ENCODE results near the gene PTPRN2. TPM values are rescaled to one million over a fixed set of nuclear protein-coding genes. Genes with fewer than 3 reads are reported as not detected.
"Not testable (repeated sequence)": the region's sequence is repeated elsewhere in the genome, so short reads cannot be mapped to it uniquely, and the experiment has no call there.

Gene PTPRN2
- total RNA-seq, 1 donor from 2014 or later = 0.72 TPM

DNA sequence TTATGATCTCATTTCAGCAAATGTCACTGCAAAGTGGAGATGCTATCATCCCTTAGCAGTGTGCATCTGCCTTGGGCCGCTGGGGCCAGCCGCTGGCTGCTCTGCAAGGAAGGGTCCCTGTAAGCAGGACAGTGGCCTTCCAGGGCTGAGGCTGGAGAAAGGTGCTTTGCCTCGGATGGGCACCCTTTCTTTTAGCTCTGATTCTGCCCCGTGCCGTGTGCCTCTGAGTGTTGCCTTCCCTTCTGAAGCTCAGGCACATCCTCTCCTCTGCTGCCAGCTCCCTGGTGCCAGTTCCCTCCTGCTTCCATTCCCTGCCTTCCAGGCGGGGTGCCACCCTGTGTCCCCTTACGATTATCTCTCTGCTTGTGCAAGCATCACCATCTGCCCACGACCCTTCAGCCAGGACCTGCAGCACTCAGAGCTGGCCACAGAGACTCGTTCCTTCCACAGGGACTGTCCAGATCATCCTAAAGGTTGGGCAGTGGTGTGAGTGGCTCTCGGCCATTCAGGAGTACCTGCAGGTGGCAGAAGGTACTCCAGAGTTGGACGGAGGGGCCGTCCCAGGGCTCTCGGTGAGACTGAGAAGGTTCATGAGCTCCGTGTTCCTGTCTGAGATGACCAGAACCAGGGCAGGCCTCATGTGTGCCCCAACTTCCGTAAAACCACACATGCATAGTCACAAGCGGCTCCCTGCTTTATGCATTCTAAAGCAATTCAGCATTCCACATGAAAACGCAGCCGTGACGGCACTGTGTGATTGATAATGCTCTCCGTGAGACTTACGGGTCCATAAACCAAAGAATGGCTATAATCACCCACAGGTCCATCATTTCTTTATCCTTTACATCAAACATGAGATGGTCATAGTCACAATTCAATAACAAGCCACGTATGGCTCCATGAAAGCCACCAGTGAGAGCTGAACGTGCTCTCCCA lies 879.4 kb downstream of the PTPRN2 start:
- DNase-seq (ENCODE audit: low spot score) = no peak

GRCh38 chr7:157704365-157704764 lies 883.3 kb downstream of the PTPRN2 start:
- DNase-seq (ENCODE audit: low spot score) = no peak

GRCh38 chr7:157703534-157704195 lies 884.0 kb downstream of the PTPRN2 start:
- no peak for DNase-seq (ENCODE audit: low spot score)

GRCh38 chr7:157703131-157703530 lies 884.5 kb downstream of the PTPRN2 start:
- no peak for DNase-seq (ENCODE audit: low spot score)

GRCh38 chr7:157702311-157703023 lies 885.2 kb downstream of the PTPRN2 start:
- no peak for DNase-seq (ENCODE audit: low spot score)

- DNase-seq (ENCODE audit: low spot score) = not testable (repeated sequence)
Measured at GRCh38 chr7:157701395-157702180, 886.0 kb downstream of the PTPRN2 start.

DNA sequence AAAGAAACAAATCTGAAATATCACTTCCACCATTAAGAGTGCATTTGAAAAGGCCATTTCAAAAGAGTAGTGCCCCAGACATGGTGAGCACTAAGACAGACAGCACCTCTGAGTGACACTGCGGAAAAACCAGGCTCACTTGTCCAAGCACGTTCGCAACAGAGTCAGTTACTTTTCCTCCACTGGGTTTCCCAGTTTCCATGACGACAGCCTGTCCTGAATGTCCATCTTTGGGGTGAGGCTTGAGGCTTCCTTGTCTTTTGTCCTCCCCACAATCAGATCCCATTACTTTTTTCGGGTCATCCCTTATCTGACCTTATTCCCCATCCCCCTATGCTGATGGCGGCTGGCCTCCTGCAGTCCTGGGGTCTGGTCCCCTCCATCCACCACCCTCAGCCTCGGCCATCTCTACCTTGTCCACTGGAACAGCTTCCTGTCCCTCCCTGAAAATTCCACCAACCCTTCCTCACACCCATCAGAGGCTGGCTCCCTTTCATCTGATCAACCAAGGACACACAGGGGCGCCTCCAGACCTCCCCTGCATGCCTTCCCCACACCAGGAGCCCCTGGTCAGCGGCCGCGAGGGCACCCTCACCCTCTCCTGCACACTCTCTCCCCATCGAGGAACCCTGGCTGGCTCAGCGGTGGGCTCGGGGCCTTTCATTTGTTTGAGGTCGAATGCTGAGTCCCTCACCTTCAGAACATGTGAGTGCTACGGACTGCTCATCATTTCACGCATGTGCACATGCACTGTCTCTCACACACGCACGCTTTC lies 887.2 kb downstream of the PTPRN2 start:
- no peak for DNase-seq (ENCODE audit: low spot score)

- no peak for DNase-seq (ENCODE audit: low spot score)
Measured at GRCh38 chr7:157699357-157700013, 888.1 kb downstream of the PTPRN2 start.

DNA sequence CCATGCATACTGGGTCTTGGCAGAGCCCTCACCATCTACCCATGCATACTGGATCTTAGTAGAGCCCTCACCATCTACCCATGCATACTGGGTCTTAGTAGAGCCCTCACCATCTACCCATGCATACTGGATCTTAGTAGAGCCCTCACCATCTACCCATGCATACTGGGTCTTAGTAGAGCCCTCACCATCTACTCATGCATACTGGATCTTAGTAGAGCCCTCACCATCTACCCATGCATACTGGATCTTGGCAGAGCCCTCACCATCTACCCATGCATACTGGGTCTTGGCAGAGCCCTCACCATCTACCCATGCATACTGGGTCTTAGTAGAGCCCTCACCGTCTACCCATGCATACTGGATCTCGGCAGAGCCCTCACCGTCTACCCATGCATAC lies 890.3 kb downstream of the PTPRN2 start:
- not testable (repeated sequence) for DNase-seq (ENCODE audit: low spot score)

DNA sequence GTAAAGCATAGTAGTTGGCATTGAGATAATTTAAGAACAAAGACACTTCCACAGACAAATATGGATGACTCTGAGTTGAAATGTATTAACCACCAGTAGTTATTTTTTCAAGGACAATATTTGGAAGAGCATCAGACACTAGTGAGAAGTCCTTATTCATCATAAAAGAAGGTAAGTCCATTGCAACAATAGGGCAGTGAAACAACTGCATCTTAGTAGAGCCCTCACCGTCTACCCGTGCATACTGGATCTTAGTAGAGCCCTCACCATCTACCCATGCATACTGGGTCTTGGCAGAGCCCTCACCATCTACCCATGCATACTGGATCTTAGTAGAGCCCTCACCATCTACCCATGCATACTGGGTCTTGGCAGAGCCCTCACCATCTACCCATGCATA lies 892.0 kb downstream of the PTPRN2 start:
- not testable (repeated sequence) for DNase-seq (ENCODE audit: low spot score)

DNA sequence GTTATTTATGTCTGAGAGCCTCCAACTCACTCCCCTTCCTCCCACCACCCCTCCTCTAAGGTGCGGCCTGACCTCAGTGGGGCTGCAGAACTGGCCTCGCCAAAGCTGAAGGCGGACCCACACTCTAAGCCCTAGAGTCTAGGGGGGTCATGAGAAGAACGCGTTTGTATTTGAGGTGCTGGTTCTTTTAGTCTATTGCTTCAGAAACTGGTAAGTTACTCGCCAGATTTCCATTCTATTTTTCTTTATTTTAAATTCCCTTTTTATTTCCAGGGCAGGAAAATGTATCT lies 893.3 kb downstream of the PTPRN2 start:
- no peak for DNase-seq (ENCODE audit: low spot score)

- DNase-seq (ENCODE audit: low spot score) = no peak
Measured at GRCh38 chr7:157693521-157694375, 893.9 kb downstream of the PTPRN2 start.

- DNase-seq (ENCODE audit: low spot score) = no peak
Measured at GRCh38 chr7:157693071-157693520, 894.5 kb downstream of the PTPRN2 start.

GRCh38 chr7:157692460-157693011 lies 895.1 kb downstream of the PTPRN2 start:
- no peak for DNase-seq (ENCODE audit: low spot score)

DNA sequence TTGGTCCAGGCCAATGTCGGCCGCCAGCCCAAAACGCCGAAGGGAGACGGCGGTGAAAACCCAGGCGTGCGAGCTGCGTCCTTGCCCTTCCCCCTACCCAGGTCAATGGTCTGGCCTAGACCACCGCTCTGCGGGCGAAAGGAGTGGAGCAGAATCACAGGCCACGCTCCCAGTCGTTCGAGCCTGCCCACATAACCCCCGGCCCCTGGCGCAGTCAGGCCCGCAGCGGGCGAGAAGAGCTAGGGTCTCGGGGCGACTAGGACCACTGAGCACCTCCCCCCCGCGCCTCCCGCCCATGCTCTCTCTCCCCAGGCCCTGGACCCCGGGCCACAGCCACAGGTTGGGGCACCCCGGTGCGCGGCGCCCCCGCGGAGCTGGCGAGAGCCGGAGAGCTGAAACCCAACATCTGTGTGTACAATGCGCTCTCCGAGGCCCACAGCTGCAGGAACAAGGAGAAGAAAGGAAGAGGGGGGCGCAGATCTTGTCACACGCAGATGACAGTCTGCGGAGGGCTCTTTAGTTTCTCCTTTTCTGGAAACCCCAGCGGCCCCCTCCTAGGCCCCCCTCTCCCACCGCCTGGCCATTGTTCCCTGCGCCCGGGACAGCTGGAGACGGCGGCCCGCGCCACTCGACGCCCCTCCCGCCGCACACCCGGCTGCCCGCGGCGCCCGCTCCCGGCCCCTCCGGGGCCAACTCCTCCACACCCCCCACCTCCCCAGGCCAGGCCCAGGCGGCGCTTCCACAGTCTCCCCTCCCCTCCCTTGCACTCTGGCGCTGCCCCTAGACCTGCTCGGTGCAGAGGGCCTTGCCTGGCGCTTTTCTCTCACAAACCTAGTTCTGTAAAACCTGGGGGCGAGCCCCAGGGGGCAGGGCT lies 895.8 kb downstream of the PTPRN2 start:
- no peak for DNase-seq (ENCODE audit: low spot score)

DNA sequence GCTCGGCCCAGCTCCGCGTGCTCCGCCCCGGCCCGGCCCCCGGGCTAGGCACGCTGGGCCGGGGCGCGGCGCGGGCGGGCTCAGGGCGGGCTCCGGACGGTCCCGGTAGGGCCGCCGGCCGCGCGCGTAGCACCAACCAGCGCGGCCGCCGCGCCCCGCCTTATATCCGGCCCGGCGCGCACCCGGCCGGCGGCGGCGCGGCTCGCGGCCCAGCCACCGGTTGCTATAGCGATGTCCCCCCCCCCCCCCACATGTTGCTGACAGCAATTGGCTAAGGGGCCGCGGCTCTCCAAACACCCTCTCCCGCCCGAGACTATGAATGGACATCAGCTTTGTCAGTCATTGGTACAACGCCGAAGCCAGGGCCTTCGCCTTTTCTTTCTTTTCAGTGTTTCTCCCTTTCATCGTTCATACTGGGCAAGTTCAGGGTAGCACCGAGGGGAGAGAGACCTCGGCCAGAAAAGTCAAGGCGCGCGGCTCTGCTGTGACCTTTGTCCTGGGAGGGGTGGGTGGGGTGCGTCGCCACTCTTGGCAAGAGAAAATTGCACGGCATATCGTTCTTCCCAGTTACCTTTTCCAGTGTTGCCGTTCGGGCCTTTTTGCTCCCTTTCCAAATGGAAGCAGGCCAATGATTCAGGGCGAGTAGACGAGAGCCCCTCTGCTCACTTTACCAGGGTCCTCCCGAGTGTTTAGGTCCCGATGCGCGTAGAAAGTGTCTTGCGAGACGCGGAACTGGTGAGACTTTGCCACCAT lies 896.6 kb downstream of the PTPRN2 start:
- DNase-seq (ENCODE audit: low spot score) = peak; percentile 67

All from umbilical cord (tissue), 2 donors.